ENCODE measurements around the gene MMP8.

Gene MMP8

DNA sequence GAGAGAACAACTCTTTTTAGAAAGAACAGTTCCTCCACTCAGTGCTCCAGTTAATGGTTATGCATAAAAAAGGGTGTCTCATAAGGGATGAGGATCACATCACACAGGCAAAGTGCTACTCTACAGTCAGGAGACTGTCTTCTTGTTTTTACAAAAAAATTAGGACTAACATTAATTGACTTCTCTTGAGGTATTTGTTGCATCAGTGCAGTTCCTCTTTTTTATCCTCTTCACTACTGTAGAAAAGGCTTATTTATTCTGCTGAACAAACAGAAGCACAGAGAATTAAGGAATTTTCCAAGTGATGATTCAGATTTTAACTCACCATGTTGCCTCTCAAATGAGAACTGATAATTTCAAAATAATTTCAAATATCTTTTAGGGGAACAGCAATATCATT is 1.9 kb downstream of the MMP8 start:
- no peak for DNase-seq

DNA sequence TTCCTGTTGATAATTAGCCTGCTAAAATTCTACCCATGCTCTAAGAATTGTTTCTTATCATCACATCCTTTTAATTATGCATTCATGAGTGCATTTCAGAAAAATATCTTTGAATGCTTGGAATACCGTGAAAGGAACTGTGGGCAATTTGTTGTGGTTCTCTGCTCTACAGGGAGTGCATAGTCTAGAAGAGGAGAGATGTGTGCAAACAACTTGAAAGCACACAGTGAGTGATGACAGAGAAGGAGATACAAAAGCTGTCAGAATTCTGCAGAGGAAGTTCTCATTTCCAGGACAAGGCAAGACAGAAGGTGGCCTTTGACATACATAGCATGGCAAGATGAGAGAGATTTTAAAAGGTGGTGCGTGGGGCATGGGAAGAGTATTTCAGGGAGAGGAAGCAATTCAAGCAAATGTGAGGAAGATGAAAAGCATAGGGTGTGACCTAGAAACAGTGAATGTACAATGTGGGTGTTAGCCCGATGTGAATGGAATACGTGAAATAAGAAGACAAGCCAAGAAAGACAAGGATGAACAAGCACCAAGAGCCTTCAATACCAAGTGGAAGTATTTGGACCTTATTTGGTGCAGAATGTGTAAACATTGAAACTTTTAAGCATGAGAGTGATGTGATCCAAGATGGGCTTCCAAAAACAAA is 5.0 kb downstream of the MMP8 start:
- DNase-seq, result no peak

GRCh38 chr11:102717280-102717679 is 7.5 kb downstream of the MMP8 start:
- no peak for DNase-seq

DNA sequence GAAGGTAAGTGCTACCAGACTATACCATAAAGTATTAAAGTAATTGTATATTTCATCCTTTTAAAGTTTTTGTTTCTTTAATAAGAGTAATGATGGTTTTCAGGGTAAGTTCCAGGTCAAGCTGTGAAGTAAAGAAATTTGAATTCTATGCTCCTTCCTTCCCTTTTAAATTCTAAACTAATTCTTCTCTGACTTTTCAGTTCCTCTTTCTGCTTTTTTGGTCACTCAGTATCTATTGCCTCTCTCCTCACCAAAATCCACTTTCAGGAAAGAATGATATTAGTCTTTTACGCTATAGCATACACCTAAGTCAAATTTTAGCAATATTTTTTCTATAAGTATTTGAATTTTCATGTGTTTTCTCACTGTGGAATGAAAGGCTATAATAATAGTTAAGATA is 8.2 kb downstream of the MMP8 start:
- no peak for DNase-seq

- no peak for DNase-seq
These were observed 12.6 kb downstream of the MMP8 start for GRCh38 chr11:102712137-102712536.

DNA sequence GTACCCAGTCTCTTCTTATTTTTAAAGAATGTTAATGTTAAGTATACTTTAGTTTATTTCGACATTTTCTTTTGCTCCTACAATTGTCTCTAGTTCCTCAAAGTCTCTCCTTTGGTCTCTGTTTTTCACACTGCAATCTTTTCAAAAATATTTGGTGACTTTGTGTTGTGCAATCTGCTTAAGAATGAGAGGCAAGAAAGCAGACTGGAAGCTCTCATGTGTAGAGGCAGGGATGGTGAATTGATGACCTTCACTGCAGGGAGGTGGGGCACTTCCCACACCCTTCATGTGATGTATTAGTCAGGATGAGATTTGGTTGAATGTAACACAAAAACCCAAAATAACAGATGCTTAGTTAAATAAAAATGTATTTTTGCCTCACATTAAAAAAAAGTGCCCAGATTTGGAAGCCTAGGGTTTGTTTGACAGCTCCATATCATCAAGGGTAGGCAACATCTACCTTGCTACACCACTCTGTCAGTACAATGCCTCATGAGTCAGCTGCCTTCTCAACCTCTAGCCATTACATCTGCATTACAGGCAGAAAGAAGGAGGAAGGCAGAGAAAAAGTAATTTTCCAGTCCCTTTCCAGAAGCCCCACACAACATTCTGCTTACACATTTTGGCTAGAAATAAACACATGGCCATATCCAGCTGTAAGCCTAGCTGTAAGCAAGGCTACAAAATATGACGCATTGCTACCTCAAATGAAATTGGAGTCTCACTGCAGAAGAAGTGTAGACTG is 15.4 kb downstream of the MMP8 start:
- no peak for DNase-seq

DNA sequence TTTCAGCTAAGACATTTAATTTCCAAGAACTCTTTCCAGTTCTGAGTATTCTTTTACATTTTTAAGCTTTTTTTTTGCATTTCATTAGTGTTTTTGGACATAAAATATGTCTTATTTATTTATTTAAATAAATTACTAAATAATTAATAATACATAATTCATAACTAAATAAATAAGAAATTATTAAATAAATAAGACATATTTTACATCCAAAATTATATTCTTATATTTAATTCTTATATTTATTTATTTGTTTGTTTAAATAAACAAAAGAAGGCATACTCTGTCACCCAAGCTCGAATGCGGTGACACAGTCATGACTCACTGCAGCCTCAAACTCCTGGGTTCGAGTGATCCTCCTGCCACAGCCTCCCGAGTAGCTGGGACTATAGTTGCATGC is 16.1 kb downstream of the MMP8 start:
- DNase-seq, result no peak

DNA sequence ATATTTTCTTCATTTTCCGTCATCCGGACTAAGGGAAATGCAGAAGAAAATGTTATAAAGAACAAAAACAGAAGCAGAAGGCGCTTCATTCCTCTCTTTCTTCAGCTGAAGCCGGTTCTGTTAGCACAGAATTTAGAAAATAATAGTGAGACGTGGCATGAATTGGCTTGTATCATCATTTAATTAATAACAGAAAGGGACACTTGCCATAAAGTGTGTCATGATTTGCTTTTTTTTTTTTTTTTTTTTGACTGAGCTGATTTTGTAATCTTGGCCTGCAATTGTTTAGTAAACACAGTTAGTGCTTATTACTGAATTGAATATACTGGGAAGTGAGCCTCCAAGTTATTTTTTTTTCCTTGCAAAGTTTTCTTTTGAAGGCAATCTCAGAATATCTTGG is 19.1 kb downstream of the MMP8 start, which contains the start of gene MMP27:
Gene MMP27, minus strand, starts transcription at position 144 of the 400 bp plus-strand sequence. Its CDS starts 55 bp downstream, at position 89.
- DNase-seq, result no peak

DNA sequence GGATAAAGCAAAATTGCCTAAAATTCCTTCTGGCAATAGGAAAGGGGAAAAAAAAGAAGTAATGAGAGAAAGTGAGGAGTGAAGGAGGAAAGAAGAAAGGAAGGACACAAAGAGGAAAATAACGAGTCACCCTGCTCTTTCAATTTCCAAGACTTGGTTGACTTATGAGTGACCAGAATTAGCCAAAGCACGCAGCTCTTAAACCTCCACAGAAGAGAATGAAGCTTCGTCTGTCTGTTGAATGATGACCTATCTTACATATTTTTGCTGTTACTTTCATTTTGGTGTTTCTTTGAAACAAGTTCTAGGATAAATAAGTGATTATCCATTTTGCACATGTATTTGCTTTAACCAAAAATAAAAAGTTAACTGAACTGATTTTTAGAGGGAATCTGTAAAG is 19.9 kb downstream of the MMP8 start:
- no peak for DNase-seq

DNA sequence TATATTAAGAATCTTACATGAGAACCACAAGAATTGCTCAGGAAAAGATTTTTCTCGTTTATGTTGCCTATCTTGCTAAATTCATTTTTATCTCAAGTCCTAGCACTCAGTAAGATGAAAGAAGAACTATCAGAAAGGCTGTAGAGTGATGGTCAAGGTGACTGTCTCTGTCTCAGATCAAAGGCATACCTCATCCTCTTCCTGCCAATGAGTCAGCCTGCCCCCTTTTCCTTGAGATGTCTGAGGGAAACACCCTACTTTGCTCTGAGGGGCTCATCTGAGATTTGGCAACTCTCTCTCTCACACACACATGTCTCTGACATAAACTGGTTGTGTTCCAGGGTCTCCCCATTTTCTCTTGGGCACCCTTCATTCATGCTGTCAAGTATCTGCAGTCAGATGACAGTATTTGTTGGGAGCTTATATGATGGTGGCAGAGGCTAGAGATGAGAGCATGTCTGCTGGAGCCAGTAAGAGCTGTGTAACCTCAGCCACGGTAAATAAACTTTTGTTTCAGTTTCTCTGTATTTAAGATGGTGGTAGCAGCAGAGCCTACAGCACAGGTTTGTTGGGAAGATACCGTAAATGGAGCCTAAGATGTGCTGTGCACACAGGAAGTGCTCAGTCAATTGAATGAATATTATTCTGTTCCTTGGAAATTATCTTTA is 20.8 kb downstream of the MMP8 start:
- DNase-seq, result no peak

DNA sequence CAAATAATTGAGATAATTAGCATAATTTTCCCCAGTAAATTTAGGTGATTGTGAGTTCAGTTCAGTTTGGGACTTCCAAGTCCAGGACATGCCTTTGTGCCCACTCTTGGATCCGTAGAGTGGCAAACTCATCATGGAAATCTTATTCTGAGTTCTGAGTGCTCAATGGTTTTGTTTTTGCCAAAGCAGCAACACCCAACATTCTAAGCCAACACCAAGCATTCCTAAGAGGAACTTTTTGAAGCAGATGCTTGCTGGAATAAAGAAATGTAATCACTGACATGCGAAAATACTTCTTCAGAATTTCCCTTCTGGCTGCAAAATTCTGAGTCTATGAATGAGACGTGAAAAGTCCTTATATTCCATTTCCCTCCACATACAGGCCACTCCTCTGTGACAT is 29.6 kb downstream of the MMP8 start:
- no peak for DNase-seq

- DNase-seq, result no peak
These were observed 39.0 kb downstream of the MMP8 start for GRCh38 chr11:102685754-102686153.

GRCh38 chr11:102685338-102685737 is 39.4 kb downstream of the MMP8 start:
- no peak for DNase-seq

DNA sequence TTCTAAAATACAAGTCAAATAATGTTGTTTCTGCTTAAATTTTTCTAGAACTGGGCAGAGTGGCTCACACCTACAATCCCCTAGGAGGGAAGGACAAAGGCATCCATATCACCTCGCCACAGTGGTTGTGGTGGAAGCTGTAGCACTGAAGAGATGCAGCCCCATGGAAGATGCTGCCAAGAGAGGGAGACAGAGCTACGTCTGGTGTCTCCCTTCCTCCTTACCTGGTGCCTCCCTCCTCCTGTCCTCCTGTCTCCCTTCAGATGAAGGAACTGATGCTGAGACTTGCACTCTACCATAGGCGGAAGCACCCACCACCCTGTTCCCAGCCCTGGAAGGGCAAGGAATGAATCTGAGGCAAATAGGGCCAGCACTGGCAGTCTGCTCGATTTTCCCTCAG is 41.5 kb downstream of the MMP8 start:
- DNase-seq, result no peak

GRCh38 chr11:102680945-102681344 is 43.8 kb downstream of the MMP8 start:
- DNase-seq, result no peak

GRCh38 chr11:102678022-102678421 is 46.7 kb downstream of the MMP8 start:
- no peak for DNase-seq

DNA sequence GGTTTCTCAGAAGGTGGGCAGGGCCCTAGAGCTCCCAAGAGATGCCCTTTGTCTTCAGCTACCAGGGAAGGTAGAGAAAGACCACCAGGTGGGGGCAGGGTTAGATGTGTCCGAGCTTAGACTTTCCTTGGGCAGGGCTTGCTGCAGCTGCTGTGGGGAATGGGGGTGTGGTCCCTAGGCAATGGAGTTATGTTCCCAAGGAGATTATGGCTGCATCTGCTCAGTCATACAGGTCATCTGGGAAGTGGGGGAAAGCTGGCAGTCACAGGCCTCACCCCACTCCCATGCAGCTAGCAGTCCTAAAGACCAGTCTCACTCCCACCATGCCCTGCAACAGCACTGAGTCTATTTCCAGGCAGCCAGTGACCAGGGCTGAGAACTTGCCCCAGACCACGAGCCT is 48.7 kb downstream of the MMP8 start:
- no peak for DNase-seq

DNA sequence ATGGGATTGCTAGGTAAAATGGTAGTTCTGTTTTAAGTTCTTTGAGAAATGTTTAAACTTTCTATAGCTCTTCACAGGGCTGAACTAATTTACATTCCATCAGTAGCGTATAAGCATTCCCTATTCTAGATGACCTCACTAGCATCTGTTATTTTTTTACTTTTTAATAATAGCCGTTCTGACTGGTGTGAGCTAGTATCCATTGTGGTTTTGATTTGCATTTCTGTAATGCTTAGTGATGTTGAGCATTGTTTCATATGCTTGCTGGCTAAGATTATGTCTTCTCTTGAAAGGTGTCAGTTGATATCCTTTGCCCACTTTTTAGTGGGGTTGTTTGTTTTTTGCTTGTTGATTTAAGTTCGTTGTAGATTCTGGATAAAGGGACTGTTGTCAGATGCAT is 55.1 kb downstream of the MMP8 start:
- DNase-seq, result no peak

GRCh38 chr11:102666331-102666957 is 58.3 kb downstream of the MMP8 start:
- DNase-seq, result peak in 8 of 51 donors; percentile 0 to 25 (median 8)

DNA sequence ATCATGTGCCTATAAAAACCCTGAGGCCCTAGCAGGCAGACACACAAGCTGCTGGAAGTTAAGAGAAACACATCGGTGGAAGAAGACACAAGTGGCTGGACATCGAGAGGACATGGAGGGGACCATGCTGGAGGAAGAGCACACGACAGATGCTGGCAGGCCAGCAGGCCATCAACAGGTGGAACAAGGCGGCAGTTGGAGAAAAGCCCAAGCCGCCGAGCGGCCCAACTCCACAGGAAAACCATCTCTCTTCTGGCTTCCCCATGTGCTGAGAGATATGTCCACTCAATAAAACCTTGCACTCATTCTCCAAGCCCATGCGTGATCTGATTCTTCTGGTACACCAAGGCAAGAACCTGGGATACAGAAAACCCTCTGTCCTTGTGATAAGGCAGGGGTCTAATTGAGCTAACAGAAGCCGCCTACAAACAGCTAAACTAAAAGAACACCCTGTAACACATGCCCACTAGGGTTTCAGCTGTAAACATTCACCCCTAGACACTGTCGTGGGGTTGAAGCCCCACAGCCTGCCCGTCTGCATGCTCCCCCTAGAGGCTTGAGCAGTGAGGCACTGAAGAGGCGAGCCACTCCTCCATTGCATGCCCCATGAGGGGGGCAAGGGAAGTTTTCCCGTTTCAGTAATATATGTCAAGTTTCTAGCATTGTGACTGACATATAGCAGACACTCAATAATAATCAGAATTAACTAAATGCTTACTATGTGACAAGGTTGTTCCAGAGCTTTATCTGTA is 60.6 kb downstream of the MMP8 start:
- DNase-seq, result no peak

GRCh38 chr11:102662607-102663006 is 62.1 kb downstream of the MMP8 start:
- no peak for DNase-seq
